CD4-positive, alpha-beta T cell treated with Interleukin-12 subunit alpha and Interleukin-12 subunit beta, for 1 hour (primary cell): ENCODE results near the gene FDPS.

Source experiments
- DNase-seq: peaks from one replicate; pipeline ENCODE4 v3.0.0-alpha.2; 2020

FDPS gene

DNA sequence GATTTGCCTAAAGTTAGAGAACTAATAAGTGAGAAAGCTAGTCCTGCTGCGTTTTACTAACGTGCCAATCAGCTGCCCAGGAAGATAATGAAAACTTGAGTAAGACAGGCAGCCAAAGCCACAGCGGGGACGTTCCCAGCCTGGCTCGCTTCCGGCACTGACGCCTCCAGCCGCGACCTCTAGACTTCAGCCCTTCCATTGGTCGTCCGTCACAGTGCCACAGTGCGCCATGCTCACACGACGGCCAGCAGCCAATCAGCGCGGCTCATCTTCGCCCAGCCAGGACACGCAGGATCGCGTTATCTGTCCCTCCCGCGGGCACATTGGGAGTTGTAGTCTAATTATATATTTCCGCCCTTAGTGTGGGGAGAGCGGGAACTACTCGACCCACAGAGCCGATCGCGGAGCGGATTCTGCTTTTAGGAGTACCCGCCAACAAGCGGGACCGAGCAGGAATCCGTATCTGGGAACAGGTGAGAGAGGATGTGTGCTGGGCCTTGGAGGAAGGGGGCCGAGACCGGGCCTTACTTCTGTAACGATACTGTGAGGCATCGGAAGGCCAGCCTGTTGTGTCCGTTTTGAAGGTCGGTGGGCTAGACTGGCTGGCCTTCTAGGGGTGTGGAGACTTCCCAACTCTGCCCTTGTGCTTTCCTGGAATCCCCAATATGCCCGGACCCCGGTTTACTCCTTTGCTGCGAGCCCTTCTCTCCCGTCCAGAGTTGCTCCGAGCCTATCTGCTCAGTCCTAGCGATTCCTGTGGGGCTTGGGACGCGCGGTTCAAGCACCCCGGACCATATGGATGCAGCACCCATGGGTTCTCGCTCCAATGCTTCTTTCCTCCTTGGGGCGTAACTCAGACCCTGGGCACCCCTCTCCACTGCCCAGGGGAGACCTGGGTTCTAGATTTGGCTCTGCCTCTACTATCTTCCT lies at the start of gene FDPS:
TSS of gene FDPS (plus strand) at position 374 of the 930 bp plus-strand sequence. CDS start 924 bp downstream, outside the sequence.
- DNase-seq: peak; percentile 99

DNA sequence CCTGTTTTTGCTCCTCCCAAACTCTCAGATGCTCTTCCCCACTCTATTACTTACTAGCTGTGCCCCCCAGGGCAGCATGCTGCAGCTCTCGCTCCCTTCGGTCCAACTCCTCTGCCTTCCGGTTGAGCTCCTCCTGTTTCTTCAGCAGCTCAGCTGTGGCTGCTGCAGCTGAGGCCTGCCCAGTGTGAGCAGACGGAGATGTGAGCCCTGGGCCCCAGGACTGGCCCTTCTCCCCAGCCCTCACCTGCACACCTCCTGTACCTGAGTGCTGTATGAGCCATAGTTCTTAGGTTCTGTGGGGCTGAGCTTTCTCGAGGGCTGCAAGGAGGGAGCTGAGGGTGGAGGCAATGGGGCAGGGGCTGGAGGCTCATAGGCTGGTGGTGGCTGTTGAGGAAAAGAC lies 48.4 kb upstream of the FDPS start:
- no peak for DNase-seq

DNA sequence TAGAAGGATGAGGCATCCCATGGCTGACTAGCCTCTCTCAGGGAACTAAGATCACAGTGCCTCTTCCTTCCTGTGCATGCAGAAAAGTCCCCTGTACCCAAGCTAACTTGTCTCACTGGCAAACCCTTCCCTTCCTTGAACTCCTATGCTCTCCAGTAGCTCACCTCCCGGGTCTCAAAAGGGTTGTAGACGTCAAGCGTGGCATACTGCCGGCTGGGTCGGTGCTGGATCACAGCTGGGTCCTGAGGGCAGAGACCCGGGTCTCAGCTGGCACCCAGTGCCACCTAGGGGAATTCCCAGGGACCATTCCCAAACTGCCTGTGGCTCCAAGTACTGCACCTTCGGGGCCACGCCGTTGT lies 47.2 kb upstream of the FDPS start:
- DNase-seq: peak; percentile 24

DNA sequence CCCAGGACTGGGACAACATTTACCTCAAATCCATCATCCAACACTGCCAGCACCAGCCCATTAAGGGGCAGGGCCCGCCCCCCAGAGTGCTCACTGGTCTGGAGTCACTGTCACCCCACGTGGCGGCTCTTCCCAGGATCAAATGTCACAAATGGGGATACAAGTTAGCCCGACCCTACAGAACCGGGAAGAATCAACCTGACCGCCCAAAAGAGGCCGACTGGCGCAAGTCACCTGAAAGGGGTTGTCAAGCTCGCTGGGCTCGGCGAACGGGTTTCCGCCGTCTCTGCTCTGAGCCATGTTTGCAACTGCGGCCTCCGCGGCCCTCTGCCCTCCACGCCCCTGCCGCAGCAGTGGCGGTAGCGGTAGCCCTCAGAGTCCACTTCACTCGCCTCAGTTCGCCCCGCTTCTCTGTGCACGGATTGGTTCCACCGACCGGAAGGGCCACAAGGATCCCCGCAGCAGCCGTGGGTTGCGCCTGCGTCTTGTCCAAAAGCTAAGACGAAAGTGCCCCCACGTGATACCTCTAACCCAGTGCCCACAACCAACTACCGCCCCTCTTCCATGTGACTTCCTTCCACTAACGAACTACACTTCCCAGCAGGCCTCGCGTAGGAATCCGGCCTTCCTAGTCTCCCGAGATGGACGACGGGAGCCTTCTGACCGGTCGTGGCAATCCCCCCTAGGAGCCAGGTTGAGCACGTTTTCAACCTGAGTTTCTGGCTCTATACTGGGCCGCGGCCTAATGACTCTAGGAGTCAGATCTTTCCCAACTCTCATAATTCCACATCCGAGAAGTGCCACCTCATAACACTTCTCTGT lies 46.6 kb upstream of the FDPS start, which contains the start of gene SCAMP3:
TSS of gene SCAMP3 (minus strand) at position 509 of the 822 bp plus-strand sequence. CDS start at position 300, 209 bp downstream.
- peak; percentile 91 for DNase-seq

DNA sequence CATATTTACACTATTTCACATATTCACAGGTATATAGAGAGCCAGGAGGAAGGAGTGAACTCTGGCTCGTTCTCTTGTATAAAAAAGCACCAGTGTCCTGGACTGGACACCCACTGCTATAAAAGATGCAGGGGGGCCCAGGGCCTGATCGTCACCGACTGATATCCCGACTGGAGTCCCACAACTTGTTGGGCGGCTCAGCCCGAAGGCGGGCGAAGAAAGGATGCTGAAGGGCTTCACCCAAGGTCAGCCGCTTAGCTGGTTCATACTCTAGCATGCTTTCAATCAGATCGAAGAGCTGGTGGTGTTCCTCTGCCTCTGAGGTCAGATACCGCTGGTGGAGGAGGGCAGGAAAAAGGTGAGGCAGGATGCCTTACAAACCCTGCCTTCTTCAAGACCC lies 45.6 kb upstream of the FDPS start:
- DNase-seq: no peak

DNA sequence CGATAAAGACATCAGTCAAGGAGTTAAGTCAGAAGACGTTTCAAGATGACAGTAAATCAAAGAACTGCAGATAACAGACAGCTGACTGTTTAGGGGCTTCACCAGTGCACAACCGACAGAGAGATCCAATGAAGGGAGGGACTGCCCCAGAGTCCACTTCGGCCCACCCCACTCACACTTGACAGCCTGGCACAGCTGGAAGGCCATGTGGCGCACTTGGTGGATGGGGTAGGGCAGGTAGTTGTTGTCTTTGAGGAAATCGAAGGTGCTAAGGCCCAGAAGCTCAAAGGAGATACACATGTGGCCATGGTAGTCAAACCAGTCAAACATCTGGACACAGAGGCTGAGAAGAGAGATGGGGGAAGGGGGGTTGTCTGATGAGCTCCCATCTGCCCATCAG lies 42.1 kb upstream of the FDPS start:
- DNase-seq: no peak

DNA sequence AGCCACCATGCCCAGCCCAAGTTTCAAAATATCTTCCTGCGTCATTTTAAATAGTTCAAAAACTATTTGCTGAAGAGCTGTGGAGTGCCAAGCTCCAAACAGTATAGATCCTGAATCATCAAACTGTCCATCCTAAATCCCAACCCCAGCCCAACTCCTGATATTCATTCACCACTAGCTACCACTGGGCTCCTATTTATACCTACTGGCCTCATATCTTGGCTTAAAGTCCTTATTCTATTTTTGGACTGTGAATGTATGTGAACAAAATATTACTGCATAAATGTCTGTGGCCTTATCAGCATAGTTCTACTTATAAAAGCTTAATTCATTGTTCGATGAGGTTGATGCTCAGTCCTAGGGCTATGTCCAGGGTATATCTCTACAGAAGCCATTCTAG lies 41.3 kb upstream of the FDPS start:
- DNase-seq: no peak

DNA sequence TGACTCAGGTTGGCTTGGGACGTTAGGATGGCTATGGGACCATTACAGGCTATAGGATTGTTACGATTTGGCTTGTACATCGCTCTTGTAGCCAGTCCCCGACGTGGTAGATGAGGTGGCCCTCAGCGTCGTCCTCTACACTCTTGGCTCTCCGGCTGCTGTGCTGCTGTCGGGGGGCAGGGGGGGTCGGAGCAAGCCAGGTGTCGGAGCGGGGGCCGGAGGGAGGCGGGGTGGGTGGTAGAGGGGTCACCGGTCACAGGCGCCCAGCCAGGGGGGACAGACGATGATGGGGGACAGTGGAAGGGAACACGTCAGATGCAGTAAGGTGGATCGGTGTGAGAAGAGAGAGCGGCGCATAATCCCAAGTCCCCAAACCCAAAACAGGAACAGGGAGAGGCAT lies 40.0 kb upstream of the FDPS start:
- no peak for DNase-seq

DNA sequence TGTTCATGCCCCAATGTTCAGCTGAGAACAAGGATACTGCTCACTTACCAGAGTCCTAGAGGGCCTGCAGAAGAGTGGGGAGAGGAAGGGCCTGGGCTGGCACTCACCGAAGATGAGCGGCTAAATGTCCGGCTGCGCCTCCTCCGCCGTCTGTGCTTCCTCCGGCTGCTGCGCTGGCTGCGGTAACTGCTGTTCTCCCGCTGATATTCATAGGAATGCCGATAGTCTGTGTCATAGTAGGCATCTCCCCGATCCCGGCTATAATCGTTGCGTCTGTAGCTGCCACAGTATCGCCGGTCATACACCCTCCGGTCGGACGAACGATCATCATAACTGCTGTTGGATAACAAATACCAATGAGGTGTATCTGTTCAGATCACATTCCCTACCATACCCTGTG lies 39.3 kb upstream of the FDPS start:
- no peak for DNase-seq

DNA sequence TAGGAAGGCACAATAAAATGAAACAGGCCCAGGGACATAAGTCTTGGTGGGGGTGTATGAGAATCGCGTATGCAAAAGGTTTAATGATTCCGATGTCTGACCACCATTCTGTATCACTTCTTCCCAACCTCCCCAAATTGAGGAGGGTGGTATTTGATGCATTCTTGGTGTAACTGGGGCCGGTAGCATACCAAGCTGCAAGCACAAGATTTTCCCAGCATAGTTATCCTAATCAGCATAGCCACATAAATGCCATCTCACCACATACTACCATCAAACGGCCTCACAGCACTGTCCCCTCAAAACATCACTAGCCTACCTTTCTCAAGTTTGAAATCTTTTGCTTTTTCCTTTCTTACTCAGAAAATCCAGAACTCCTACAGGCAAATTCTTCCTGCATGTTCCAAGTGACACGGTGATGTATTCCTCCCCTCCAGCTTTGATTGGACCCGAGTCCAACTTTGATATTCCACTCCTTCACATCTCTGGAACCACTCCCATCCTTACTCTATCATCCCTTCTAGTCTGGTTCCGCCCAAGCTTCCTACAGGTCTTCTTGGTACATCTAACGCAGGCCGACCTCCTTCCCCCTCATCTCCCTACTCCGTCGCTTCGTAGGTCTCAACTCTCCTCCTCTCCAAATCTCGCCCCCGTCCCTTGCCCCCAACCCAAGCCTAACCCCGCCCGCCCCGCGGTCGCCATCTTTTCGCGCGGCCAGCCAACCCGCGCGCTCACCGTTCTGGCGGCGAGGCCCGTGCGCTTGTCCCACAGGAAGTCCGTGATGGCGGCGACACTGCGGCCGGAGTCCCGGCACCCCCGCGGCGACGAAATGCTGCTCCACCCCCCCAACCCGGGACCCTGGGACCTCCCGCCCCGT lies 36.0 kb upstream of the FDPS start:
- DNase-seq: no peak

DNA sequence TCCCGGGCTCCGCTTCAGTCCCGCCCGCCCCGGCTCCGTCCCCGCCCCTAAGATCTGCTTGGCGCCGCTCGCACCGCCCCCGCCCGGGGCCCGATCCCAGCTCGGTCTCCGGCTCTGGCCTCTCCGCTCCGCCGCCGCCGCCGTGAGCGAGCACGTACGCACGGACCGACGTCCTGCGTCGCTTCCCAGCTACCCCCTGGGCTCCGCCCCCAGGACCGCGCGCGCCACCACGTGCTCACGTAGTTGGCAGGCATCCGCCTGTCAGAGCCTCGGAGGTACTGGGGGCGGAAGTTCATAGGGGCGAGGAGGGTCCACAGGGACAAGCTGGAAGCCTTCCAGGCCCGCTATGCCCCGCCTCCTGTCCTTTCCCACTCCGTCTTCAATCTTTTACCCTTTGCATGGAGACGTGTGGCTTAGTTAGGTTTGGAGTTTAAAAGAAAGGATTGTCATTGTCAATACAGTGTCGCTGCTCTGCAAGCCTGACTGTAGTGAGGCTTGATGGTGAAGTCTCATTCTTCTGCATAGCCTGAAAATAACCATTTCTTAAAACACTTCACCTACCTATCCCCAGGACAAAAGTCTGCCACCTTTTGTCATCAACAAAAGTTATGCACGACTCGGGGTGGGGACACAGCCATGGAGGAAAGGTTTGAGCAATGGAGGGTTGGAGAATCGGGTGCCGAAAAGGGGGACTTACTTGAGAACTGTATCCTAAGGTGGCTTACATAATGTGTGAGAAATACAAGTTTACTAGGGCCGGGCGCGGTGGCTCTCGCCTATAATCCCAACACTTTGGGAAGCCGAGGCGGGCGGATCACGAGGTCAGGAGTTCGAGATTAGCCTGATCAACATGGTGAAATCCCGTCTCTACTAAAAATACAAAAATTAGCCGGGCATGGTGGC lies 35.1 kb upstream of the FDPS start, which contains the start of gene CLK2:
TSS of gene CLK2 (minus strand) at position 162 of the 903 bp plus-strand sequence. CDS start 2,527 bp downstream, outside the sequence.
- peak; percentile 94 for DNase-seq

DNA sequence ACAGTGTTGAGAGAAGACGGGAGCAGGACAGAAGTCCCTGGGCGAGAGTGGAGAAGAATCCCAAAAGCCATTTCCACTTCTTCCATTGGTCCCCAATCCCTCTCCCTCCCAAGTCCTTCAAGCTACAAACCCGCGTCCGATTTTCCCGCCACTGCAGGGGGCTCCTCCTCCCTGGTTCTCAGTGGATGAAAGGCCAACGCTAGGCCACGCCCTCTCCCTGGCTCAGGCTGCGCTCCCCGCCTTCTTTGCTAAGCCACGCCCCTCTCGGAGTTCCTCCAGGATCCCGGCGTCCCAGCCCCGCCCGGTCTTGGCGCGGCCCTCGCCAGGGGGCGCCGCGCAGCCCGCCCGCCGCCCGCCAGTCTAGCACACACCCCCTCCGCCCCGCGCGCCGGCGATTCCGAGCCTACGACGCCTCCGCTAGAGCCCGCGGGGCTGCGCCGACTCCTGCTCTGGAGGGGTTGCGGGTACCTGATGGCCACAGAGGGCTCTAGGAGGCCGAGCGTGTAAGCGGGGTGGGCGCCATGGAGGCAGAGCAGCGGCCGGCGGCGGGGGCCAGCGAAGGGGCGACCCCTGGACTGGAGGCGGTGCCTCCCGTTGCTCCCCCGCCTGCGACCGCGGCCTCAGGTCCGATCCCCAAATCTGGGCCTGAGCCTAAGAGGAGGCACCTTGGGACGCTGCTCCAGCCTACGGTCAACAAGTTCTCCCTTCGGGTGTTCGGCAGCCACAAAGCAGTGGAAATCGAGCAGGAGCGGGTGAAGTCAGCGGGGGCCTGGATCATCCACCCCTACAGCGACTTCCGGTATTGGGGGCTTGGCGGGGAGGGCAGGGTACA lies 31.4 kb upstream of the FDPS start, which contains the start of gene HCN3:
TSS of gene HCN3 (plus strand) at position 394 of the 832 bp plus-strand sequence. CDS start at position 522, 128 bp downstream.
- peak; percentile 96 for DNase-seq

DNA sequence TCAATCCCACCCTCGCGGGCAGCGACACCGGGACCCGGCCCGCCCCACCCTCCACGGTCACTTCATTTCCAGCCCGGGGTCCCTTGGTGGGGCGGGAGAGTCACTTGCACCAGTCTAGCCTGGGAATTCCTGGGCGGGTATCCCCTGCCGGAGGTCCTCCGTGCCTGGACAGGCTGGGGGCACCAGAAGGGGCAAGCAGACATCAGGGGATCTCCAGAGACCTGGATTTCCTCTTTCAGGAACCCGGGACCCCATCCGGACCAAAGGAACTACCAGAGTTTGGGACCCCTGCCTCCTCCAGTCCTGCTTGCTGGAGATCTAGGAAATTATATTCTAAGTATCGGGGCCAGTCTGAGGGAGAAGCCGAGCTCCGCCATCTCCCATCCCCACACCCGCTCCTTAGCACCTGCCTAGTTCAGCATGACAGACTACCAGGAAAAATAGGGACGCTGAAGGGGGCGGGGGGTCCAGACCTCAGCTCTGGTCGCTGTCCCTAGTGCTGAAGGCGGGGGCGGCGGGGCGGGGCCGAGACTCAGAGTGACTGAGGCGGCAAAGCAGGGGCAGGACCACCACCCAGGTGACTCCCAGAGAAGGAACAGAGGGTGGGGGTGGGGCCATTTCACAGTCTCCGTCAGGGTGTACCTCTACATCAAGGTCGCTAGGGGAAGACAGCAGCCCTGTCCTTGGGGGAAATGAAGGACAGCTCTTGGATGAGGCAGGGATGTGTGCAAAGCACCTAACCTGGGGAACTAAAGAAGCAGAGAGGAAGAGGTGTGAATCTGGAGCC lies 30.6 kb upstream of the FDPS start:
- peak; percentile 77 for DNase-seq

DNA sequence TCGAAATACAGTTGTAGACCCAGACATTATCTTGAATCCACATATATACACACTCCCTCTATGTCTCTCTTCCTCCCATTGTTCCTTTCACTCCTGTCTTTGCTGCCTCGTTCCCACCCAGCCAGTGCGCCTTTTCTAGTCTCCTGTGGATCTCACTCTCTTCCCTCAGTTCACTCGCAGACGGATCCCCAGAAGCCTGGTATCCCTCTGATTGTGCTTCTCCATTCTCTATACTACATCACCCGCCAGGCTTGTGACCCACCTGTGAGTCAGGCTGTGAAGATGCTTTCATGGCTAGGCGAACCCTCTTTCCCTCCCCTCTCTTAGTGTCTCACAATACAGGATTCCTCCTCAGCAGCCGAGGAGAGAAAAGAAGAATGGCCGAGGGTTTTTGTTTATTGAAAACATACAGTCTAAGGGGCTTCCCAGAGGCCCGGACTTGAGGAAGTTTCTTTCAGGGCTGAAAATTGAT lies 29.9 kb upstream of the FDPS start:
- no peak for DNase-seq

DNA sequence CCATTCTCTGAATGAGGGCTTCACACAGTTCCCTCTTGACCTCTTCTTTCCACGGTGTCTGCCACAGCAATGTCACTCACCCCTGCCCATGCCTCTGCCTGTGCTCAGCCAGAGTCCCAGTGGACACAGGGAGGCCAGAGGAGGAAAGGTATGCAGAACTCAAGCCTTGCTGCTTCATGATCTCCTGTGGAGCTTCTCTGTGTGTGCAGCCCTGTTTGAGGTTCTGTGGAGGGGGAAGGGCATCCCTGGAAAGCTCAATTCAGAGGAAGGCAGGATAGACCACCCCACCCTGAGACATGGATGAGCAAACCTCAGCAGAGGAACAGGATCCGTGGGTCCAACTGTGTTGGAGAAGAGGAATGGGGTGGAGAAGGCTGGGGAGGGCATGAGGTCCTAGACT lies 29.4 kb upstream of the FDPS start:
- no peak for DNase-seq

DNA sequence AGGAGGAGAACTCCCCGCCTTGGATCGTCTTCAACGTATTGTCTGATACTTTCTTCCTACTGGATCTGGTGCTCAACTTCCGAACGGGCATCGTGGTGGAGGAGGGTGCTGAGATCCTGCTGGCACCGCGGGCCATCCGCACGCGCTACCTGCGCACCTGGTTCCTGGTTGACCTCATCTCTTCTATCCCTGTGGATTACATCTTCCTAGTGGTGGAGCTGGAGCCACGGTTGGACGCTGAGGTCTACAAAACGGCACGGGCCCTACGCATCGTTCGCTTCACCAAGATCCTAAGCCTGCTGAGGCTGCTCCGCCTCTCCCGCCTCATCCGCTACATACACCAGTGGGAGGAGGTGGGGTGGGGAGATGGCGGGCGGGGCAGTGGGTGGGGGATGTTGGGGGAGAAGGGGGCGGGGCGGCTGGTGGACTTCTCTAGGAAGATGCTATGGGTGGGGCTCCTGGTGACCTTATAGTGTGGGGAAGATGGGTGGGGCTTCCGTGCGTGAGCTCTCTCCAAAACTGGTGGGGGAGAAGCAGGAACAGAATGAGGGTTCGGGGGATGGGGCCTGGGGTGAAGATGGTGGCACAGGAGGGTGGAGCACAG lies 26.1 kb upstream of the FDPS start:
- no peak for DNase-seq

DNA sequence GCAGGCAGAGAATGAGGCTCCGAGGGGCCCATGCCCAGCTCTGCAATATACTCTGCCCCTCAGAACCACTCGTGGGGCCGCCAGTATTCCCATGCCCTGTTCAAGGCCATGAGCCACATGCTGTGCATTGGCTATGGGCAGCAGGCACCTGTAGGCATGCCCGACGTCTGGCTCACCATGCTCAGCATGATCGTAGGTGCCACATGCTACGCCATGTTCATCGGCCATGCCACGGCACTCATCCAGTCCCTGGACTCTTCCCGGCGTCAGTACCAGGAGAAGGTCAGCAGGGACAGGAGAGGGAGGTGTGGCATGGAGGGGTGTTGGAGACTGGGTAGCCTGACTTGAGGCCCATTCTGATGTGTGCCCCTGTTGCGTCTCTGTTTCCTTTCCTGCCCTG lies 24.2 kb upstream of the FDPS start:
- DNase-seq: no peak

DNA sequence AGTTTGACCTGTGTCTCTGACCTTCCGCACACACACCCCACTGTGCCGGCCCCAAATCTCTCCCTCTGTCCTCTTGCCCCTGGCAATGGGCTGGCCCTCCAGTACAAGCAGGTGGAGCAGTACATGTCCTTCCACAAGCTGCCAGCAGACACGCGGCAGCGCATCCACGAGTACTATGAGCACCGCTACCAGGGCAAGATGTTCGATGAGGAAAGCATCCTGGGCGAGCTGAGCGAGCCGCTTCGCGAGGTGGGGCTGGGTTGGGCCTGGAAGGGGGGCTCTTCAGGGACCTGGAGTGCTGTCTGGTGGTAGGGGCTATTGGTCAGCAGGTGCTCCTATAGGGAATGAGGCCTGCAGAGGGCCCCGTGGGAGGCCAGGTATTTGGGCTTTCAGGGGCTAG lies 23.6 kb upstream of the FDPS start:
- no peak for DNase-seq

DNA sequence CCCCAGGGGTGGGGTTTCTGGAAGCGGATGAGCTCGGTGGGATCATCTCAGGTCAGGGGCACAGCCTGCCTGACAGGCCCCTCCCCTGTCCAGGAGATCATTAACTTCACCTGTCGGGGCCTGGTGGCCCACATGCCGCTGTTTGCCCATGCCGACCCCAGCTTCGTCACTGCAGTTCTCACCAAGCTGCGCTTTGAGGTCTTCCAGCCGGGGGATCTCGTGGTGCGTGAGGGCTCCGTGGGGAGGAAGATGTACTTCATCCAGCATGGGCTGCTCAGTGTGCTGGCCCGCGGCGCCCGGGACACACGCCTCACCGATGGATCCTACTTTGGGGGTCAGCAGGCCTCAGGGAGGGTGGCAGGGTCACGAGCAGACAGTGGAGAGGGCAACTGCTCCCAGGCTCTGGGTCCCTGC lies 23.0 kb upstream of the FDPS start:
- DNase-seq: no peak
